ENCODE measurements around the gene TESK2.
"Not testable (repeated sequence)": the region's sequence is repeated elsewhere in the genome, so short reads cannot be mapped to it uniquely, and the experiment has no call there.

The TESK2 gene

GRCh38 chr1:45467353-45467752 is 23.6 kb downstream of the TESK2 start:
- not testable (repeated sequence) for H3K14ac ChIP-seq (ENCODE audit: low read length); H3K9me3 ChIP-seq (replicated peaks in 1 of 2; ENCODE audit: control insufficient read depth in 2 of 2, insufficient read depth in 1 of 2, low read depth in 1 of 2, low read length in 2 of 2); H3K36me3 ChIP-seq (replicated peaks in 1 of 2; ENCODE audit: control insufficient read depth in 2 of 2, insufficient read depth in 2 of 2, low read length in 2 of 2); H3K23ac ChIP-seq (ENCODE audit: low read depth, low read length, poor library complexity); H2AFZ ChIP-seq (ENCODE audit: low read length); H3K27me3 ChIP-seq (ENCODE audit: control insufficient read depth in 3 of 3, insufficient read depth in 3 of 3, low read depth in 1 of 3, low read length in 3 of 3); H3K79me1 ChIP-seq (ENCODE audit: low read depth, low read length); H3K4me2 ChIP-seq (ENCODE audit: insufficient read depth, low read length, poor library complexity, severe bottlenecking); H3K4ac ChIP-seq (ENCODE audit: low read length); H3K4me1 ChIP-seq (ENCODE audit: control insufficient read depth in 2 of 2, insufficient read depth in 1 of 2, low read depth in 1 of 2, low read length in 2 of 2); H4K8ac ChIP-seq (ENCODE audit: low read depth, low read length); H2BK5ac ChIP-seq (ENCODE audit: low read length); H2BK12ac ChIP-seq (ENCODE audit: low read length); H3K18ac ChIP-seq (ENCODE audit: low read length); H3K9ac ChIP-seq (ENCODE audit: low read depth, low read length, poor library complexity); H4K91ac ChIP-seq (ENCODE audit: low read depth, low read length, poor library complexity); DNase-seq (ENCODE audit: low spot score); H2AK5ac ChIP-seq (ENCODE audit: low read depth, low read length); H3K27ac ChIP-seq (replicated peaks; ENCODE audit: low read length); H2BK15ac ChIP-seq (ENCODE audit: low read length); H3K4me3 ChIP-seq (ENCODE audit: low read length in 2 of 2); H2BK120ac ChIP-seq (ENCODE audit: low read depth, low read length)
- no CpG with 5 or more reads among the region's 9 CpGs for WGBS, 2 donors (ENCODE audit: extremely low coverage in 2 of 2, insufficient read length in 2 of 2, insufficient replicate concordance in 1 of 2)

DNA sequence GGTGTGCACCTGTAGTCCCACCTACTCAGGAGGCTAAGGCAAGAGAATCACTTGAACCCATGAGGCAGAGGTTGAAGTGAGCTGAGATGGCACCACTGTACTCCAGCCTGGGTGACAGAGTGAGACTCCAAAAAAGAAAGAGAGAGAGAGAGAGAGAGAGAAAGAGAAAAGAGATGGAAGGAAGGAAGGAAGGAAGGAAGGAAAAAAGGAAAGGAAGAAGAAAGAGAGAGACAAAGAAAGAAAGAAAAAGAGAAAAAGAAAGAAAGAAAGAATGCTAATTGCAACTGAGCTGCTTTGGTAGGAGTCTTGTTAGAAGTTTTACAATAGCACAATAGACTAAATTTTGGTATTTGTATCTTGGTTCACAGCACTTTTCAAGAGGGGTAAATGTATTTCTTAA is 25.7 kb downstream of the TESK2 start:
- Histone ChIP-seq H4K91ac (ENCODE audit: low read depth, low read length, poor library complexity) (no peak overlapping the region), H3K36me3 (replicated peaks in 1 of 2; ENCODE audit: control insufficient read depth in 2 of 2, insufficient read depth in 2 of 2, low read length in 2 of 2) (no peaks in the 10 kb centered on the region), H3K79me1 (ENCODE audit: low read depth, low read length) (no peaks in the 10 kb centered on the region), H3K27ac (replicated peaks; ENCODE audit: low read length) (no peak overlapping the region), H2BK12ac (ENCODE audit: low read length) (no peak overlapping the region), H4K8ac (ENCODE audit: low read depth, low read length) (no peak overlapping the region), H3K4ac (ENCODE audit: low read length) (no peak overlapping the region), H2AK5ac (ENCODE audit: low read depth, low read length) (no peak overlapping the region), H3K18ac (ENCODE audit: low read length) (no peak overlapping the region), H3K4me3 (ENCODE audit: low read length in 2 of 2) (no peak overlapping the region), H2BK120ac (ENCODE audit: low read depth, low read length) (no peak overlapping the region), H3K27me3 (ENCODE audit: control insufficient read depth in 3 of 3, insufficient read depth in 3 of 3, low read depth in 1 of 3, low read length in 3 of 3) (peaks cover 0 to 3% (median 0%) of the 10 kb centered on the region in 3 experiments), H2AFZ (ENCODE audit: low read length) (no peak overlapping the region), H2BK5ac (ENCODE audit: low read length) (no peak overlapping the region), H2BK15ac (ENCODE audit: low read length) (no peak overlapping the region), H3K23ac (ENCODE audit: low read depth, low read length, poor library complexity) (no peak overlapping the region), H3K9ac (ENCODE audit: low read depth, low read length, poor library complexity) (no peak overlapping the region), H3K9me3 (replicated peaks in 1 of 2; ENCODE audit: control insufficient read depth in 2 of 2, insufficient read depth in 1 of 2, low read depth in 1 of 2, low read length in 2 of 2) (no peaks in the 10 kb centered on the region), H3K4me1 (ENCODE audit: control insufficient read depth in 2 of 2, insufficient read depth in 1 of 2, low read depth in 1 of 2, low read length in 2 of 2) (no peaks in the 10 kb centered on the region), H3K14ac (ENCODE audit: low read length) (no peak overlapping the region), H3K4me2 (ENCODE audit: insufficient read depth, low read length, poor library complexity, severe bottlenecking) (no peak overlapping the region)
- no peak for DNase-seq (ENCODE audit: low spot score)

GRCh38 chr1:45458894-45459293 is 32.1 kb downstream of the TESK2 start:
- H3K27ac ChIP-seq (replicated peaks; ENCODE audit: low read length), result no peak overlapping the region
- no peak overlapping the region for H2AFZ ChIP-seq (ENCODE audit: low read length)
- no peak overlapping the region for H3K9ac ChIP-seq (ENCODE audit: low read depth, low read length, poor library complexity)
- no CpG with 5 or more reads among the region's 2 CpGs for WGBS, 2 donors (ENCODE audit: extremely low coverage in 2 of 2, insufficient read length in 2 of 2, insufficient replicate concordance in 1 of 2)
- H3K4me3 ChIP-seq (ENCODE audit: low read length in 2 of 2), result no peak overlapping the region
- no peaks in the 10 kb centered on the region for H3K36me3 ChIP-seq (replicated peaks in 1 of 2; ENCODE audit: control insufficient read depth in 2 of 2, insufficient read depth in 2 of 2, low read length in 2 of 2)
- H3K4me2 ChIP-seq (ENCODE audit: insufficient read depth, low read length, poor library complexity, severe bottlenecking), result no peak overlapping the region
- H2BK5ac ChIP-seq (ENCODE audit: low read length), result no peak overlapping the region
- H3K79me1 ChIP-seq (ENCODE audit: low read depth, low read length), result no peaks in the 10 kb centered on the region
- H3K4ac ChIP-seq (ENCODE audit: low read length), result no peak overlapping the region
- no peak overlapping the region for H3K23ac ChIP-seq (ENCODE audit: low read depth, low read length, poor library complexity)
- no peak for DNase-seq (ENCODE audit: low spot score)
- H4K91ac ChIP-seq (ENCODE audit: low read depth, low read length, poor library complexity), result no peak overlapping the region
- H2BK12ac ChIP-seq (ENCODE audit: low read length), result no peak overlapping the region
- H2BK120ac ChIP-seq (ENCODE audit: low read depth, low read length), result no peak overlapping the region
- H2BK15ac ChIP-seq (ENCODE audit: low read length), result no peak overlapping the region
- no peak overlapping the region for H3K14ac ChIP-seq (ENCODE audit: low read length)
- no peak overlapping the region for H4K8ac ChIP-seq (ENCODE audit: low read depth, low read length)
- H3K4me1 ChIP-seq (ENCODE audit: control insufficient read depth in 2 of 2, insufficient read depth in 1 of 2, low read depth in 1 of 2, low read length in 2 of 2), result no peaks in the 10 kb centered on the region
- no peaks in the 10 kb centered on the region for H3K9me3 ChIP-seq (replicated peaks in 1 of 2; ENCODE audit: control insufficient read depth in 2 of 2, insufficient read depth in 1 of 2, low read depth in 1 of 2, low read length in 2 of 2)
- peaks cover 0 to 7% (median 0%) of the 10 kb centered on the region in 3 experiments for H3K27me3 ChIP-seq (ENCODE audit: control insufficient read depth in 3 of 3, insufficient read depth in 3 of 3, low read depth in 1 of 3, low read length in 3 of 3)
- H2AK5ac ChIP-seq (ENCODE audit: low read depth, low read length), result no peak overlapping the region
- H3K18ac ChIP-seq (ENCODE audit: low read length), result no peak overlapping the region

DNA sequence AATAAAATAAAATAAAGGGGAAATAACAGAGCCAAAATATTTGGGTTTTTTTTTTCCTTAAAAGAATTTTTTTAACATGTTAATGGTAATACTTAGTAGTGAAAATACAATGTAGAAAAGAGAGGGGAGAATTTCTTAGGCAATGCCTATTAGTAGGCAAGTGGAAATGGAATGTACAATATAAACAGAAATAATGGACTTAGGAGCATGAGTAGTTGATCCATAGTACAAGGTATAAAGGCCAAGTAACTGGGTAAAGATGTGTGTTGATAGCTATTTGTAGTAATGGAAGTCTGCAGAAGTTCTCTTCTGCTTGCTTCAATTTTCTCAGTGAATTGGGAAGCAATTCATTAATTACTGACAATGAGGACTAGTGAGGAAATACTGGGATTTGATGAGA is 34.4 kb downstream of the TESK2 start:
- H3K4me1 ChIP-seq (ENCODE audit: control insufficient read depth in 2 of 2, insufficient read depth in 1 of 2, low read depth in 1 of 2, low read length in 2 of 2), result no peaks in the 10 kb centered on the region
- H3K79me1 ChIP-seq (ENCODE audit: low read depth, low read length), result no peaks in the 10 kb centered on the region
- no peak overlapping the region for H3K4me2 ChIP-seq (ENCODE audit: insufficient read depth, low read length, poor library complexity, severe bottlenecking)
- H2AK5ac ChIP-seq (ENCODE audit: low read depth, low read length), result no peak overlapping the region
- no peak overlapping the region for H2BK12ac ChIP-seq (ENCODE audit: low read length)
- no peak overlapping the region for H3K14ac ChIP-seq (ENCODE audit: low read length)
- no peaks in the 10 kb centered on the region for H3K36me3 ChIP-seq (replicated peaks in 1 of 2; ENCODE audit: control insufficient read depth in 2 of 2, insufficient read depth in 2 of 2, low read length in 2 of 2)
- H2BK5ac ChIP-seq (ENCODE audit: low read length), result no peak overlapping the region
- no peak overlapping the region for H4K91ac ChIP-seq (ENCODE audit: low read depth, low read length, poor library complexity)
- peaks cover 0 to 7% (median 0%) of the 10 kb centered on the region in 3 experiments for H3K27me3 ChIP-seq (ENCODE audit: control insufficient read depth in 3 of 3, insufficient read depth in 3 of 3, low read depth in 1 of 3, low read length in 3 of 3)
- no peak overlapping the region for H3K4me3 ChIP-seq (ENCODE audit: low read length in 2 of 2)
- no peak overlapping the region for H2BK15ac ChIP-seq (ENCODE audit: low read length)
- H4K8ac ChIP-seq (ENCODE audit: low read depth, low read length), result no peak overlapping the region
- H3K27ac ChIP-seq (replicated peaks; ENCODE audit: low read length), result no peak overlapping the region
- no peak overlapping the region for H2AFZ ChIP-seq (ENCODE audit: low read length)
- no peak overlapping the region for H3K18ac ChIP-seq (ENCODE audit: low read length)
- DNase-seq (ENCODE audit: low spot score), result no peak
- H3K23ac ChIP-seq (ENCODE audit: low read depth, low read length, poor library complexity), result no peak overlapping the region
- no peak overlapping the region for H3K9ac ChIP-seq (ENCODE audit: low read depth, low read length, poor library complexity)
- no peak overlapping the region for H3K4ac ChIP-seq (ENCODE audit: low read length)
- H3K9me3 ChIP-seq (replicated peaks in 1 of 2; ENCODE audit: control insufficient read depth in 2 of 2, insufficient read depth in 1 of 2, low read depth in 1 of 2, low read length in 2 of 2), result no peaks in the 10 kb centered on the region
- no peak overlapping the region for H2BK120ac ChIP-seq (ENCODE audit: low read depth, low read length)

Measured in neuronal stem cell (in vitro differentiated cells).